ENCODE results near the gene SLC2A6.

SLC2A6 gene

DNA sequence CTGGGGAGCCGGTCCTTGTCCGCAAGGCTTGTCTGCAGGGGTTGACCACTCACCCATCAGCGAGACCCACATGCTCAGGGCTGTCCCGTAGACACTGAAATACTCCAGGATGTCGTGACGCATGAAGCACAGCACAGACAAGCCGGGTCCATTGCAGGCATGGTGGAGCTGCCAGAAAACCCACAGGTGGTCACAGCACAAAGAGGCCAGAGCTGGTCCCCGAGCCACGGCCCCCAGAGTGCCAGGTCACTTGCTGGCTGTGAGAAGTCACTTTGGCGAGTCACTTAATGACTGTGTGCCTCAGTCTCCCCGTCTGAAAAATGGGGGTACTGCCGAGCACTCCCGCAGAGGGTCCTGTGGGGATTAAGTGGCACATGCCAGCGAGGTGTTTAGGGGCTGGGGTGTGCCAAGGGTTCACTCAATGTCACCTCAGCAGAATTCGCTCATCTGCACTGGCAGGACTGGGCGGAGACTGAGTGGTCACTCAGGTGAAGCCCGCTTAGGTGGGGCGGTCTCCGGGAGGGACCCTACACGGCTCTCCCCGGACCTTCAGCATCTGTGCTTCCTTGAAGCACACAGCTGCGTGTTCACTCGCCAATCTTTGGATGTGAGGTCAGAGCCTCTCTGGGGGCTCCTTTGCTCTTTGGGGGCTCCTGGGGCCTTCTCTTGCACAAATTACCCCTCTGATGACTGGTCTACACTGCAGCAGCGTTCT lies 41.4 kb upstream of the SLC2A6 start:
- no peak for TF ChIP-seq POLR2A (IDR thresholded peaks at IDR 0.05; ENCODE audit: low read depth, low read length)
- DNase-seq (ENCODE audit: insufficient read length, low spot score) (no peak), FAIRE-seq (no peak)

DNA sequence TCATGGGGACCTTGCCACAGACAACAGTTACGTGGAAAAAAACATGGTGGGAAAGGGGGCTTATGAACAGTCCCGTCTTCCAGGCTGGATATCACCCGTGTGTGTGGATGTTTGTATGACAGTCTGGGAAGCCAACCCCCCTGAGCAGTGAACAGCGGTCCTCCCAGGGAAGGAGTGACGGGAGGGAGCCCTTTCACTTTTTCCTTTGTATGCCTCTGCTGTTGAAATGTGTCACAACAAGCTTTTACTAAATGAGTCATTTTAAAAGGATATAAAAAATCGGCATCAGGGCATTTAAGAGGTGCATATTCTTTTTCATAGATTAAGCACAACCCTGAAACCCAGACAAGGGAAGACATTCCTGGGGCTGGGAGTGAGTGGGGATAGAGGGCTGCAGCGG lies 40.8 kb upstream of the SLC2A6 start:
- TF ChIP-seq POLR2A (IDR thresholded peaks at IDR 0.05; ENCODE audit: low read depth, low read length), result no peak
- no peak for FAIRE-seq

DNA sequence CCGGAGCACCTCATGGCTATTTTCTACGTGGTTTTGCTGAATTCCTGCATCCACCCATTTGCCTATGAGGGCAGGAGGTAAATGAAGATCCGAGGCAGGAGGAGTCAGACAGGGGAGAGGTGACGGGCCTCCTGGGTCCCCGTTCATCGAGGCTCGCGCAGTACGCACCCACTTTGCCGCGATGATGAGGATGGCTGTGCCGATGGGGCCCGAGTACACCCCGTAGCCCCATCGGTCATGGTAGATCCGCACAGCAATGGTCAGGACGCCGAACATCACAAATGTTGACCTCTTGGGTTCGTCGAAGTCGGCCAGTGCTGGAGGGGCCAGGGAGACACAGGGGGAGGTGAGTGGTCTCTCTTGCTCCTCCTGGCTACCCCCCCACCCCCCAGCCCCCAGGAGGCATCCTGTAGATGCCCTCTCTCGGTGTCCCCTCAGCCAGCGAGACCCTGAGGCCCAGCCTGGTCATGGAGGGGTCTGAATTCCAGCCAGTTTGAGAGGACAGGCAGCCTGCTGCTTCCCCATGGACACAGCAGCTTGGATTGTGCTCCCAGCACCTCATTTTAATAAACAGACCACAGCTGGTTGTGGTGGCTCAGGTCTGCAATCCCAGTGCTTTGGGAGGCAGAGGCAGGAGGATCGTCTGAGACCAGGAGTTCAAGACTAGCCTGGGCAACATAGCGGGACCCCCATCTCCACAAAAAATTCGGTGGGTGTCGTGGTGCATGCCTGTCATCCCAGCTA lies 40.0 kb upstream of the SLC2A6 start:
- DNase-seq (ENCODE audit: insufficient read length, low spot score) (no peak), FAIRE-seq (no peak)
- TF ChIP-seq POLR2A (IDR thresholded peaks at IDR 0.05; ENCODE audit: low read depth, low read length), result no peak

More for the DNA sequence above, 40.8 kb upstream of the SLC2A6 start:
- no peak for DNase-seq (ENCODE audit: insufficient read length, low spot score)

DNA sequence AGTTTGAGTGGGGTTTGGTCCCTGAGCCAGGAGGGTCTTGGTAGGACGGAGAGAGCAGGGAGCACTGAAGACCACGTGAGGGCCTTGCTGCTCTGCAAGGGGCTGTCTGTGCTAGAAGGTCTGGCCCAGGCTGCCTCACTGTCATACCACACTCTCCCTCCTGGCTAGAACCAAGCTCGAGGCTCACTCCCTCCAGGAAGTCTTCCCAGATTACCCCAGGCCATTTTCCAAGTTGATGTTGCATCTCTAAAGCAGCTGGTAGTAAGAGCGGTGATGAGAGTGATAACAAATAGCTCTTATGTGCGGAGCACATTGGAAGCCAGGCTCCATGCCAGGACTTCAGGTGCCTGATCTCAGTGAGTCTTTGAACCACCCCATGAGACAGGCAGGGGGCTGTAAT lies 39.3 kb upstream of the SLC2A6 start:
- TF ChIP-seq POLR2A (IDR thresholded peaks at IDR 0.05; ENCODE audit: low read depth, low read length), result no peak
- FAIRE-seq (no peak), DNase-seq (ENCODE audit: insufficient read length, low spot score) (no peak)

DNA sequence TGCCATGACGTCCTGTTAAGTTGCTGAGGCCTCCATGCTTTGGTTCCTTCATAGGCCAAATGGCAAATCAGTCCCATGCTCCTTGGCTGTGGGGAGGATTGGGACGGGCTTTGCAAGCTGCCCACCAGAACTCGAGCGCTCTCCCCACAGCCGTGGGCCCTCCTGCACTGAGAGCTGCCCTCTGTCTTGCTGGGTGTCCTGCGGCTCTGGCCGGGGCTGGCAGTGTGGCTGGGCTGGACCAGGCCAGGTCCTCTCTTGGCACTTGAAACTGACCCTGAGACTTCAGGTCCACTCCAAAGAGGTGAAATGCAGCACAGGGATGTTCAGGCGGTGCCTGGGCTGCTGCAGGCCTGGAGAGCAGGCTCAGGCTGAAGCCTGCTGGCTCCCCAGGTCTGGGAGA lies 38.8 kb upstream of the SLC2A6 start:
- FAIRE-seq, result no peak
- no peak for TF ChIP-seq POLR2A (IDR thresholded peaks at IDR 0.05; ENCODE audit: low read depth, low read length)
- DNase-seq (ENCODE audit: insufficient read length, low spot score), result no peak

DNA sequence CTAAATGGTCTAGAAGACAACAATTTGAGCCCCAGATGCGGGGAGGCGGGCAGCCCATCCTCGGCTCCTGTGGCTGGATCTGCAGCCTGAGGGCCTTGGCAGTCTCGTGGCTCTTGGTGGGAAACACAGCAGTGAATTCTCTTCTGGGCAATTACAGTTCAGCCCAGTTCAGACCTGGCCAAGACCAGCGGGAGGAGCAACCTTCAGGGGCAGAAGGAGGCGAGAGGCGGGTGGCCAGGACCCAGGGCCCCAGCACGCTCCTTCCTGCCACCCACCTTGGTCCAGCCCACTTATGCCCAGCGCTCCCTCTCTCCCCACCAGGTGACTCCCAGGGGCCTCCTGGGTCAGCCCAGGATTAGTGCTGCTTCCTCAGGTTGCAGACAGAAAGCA lies 38.1 kb upstream of the SLC2A6 start:
- FAIRE-seq (no peak), DNase-seq (ENCODE audit: insufficient read length, low spot score) (no peak)
- no peak for TF ChIP-seq POLR2A (IDR thresholded peaks at IDR 0.05; ENCODE audit: low read depth, low read length)

DNA sequence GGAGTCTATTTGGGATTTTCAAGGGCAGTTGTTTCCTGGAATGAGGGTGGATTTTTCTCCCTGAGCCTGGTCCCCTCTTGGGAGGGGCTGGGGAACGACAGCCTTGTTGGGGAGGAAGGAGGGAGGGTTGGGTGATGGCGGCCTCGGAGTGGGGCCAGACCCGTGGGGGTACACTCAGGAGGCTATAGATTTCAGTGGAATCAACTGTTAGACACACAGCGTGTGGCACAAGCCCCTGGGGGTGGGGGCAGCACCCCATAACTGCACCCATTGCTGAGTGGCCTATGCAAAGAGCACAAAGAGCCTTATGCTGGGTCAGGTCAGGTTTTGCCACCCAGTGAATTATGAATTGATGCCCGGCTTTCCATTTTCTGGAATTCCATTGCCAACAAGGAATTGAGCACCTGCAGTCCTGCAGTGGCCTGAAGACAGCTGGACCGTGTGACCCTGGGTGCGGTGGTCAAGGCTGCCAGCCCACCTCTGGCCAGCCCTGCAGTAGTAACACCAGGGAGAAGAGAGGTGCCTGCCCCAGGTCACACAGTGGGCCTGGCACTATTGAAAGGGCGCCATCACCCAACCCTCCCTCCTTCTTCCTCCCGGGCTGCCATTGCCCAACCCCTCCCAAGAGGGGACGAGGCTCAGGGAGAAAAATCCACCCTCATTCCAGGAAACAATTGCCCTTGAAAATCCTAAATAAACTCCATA lies 37.5 kb upstream of the SLC2A6 start:
- DNase-seq (ENCODE audit: insufficient read length, low spot score) (no peak), FAIRE-seq (no peak)
- no peak for TF ChIP-seq POLR2A (IDR thresholded peaks at IDR 0.05; ENCODE audit: low read depth, low read length)

DNA sequence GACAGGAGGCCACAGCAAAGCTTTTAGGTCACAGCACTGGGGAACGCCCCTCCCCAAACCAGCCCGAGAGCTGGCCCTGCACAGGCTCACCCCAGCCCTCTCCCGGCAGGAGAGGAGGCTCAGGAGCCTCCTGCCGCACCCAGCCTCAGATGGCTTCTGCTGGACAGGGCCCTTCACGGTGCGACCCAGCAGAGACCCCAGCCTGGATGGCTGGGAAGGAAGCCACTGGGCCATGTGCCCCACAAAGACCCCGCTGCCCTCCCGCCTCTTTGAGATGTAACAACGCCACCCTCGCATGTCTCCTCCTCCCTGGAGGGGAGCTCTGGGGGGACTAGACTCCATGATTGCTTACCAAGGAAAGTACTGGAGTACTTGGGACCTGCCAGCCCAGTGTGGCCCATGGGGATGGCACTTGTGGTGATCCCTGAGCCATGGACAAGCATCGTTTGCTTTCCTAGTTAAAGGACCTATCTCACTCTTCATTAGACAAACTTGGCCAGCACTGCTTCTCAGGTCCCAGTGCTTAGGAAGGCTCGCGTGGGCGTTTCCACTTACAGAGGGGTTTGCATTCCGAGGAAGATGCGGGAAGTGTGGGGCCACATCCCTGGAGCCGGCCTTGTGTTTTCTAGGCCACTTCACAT lies 36.8 kb upstream of the SLC2A6 start:
- FAIRE-seq (no peak), DNase-seq (ENCODE audit: insufficient read length, low spot score) (no peak)
- no peak for TF ChIP-seq POLR2A (IDR thresholded peaks at IDR 0.05; ENCODE audit: low read depth, low read length)

DNA sequence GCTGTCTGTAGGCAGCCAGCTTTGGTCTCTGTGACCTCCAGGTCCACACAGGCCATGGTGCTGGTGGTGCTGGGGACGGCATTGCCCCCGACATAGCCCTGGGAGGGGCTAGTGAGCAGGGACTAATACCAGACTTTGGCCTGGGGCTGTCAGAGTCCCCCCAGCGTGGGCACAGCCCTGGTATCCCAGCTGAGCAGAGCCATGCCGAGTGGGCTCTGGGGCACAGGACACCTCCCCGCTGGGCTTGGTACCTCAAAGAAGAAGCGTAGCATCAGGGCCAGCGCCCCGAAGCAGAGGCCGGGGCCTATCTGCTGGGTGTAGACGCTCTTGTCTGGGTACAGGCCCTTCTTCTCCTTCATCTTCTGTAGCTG lies 36.3 kb upstream of the SLC2A6 start:
- TF ChIP-seq POLR2A (IDR thresholded peaks at IDR 0.05; ENCODE audit: low read depth, low read length), result no peak
- DNase-seq (ENCODE audit: insufficient read length, low spot score), result no peak
- no peak for FAIRE-seq

DNA sequence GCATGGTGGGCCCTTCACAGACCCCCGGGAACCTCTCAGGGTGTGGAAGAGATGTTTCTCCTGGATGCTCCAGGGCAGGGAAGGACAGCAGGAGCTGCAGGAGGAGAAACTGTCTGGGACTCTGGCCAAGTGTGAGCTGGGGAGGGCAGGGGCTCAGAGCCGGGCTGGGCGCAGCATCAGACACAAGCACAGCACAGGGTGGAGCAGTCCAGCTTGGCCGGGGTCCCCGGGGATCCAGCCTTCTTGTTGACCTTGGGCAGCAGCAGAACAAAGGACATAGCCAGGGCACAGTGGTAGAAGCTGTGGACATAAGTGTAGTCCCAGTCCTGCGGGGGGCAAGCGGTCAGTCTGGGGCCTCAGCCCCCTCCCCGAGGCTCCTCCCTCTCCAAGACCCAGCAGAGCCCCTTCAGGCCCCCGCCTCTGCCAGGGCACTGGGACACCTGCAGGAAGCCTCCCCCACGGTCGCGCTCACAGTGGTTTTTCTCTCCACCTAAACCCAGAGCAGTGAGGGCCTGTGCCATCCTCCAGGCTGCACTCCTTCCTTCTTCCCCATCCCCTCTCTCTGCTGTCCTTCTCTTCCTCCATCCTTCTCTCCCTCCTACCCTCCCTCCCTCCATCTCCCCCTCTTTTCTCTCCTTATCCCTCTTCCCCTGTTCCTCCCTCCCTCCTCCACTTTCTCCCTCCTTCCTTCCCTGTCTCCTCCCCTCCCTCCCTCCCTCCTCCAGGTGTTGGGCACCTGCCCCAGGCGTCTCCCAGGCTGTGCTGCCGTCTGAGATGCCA lies 35.8 kb upstream of the SLC2A6 start:
- FAIRE-seq (no peak), DNase-seq (ENCODE audit: insufficient read length, low spot score) (no peak)
- no peak for TF ChIP-seq POLR2A (IDR thresholded peaks at IDR 0.05; ENCODE audit: low read depth, low read length)

DNA sequence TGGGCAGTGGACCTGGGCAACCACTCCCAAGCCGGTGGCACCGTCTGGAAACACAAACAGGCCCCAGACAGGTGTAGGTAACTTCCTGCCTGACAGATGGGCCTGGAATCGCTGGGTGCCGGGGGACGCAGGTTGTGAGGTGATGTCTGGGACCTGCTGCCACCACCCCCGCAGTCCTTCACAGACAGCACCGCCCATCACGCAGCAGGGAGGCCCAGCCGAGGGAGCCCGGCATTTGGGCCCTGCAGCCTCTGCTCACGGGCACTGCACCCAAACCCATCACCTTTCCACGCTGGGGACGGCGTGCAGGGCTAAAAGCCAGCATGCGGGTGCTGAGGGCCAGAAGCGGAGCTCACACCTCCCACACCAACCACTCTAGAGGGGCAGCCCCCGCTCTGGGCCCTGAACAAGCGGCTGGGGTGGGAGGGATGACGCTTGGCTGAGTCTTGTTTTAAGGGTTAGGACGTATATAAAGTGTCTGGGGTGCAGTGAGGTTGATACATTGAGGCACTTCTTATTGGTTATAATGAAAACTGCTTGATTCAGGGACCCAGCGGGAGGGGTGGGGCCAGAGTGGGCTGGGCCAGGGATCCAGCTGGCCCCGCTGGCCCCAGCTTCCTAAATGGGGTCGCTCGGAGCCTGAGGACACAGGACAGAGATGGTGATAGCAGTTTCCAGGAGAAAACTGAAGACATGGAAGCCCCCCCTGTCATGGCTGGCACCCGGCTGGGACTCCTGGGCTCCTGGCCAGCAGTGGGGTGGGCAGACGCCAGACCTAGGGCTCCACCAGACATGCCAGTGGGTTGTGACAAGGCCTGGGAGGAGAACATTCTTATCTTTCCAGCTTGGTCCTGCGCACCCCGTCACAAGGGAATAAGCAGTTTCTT lies 34.6 kb upstream of the SLC2A6 start:
- FAIRE-seq, result no peak
- no peak for DNase-seq (ENCODE audit: insufficient read length, low spot score)
- no peak for TF ChIP-seq POLR2A (IDR thresholded peaks at IDR 0.05; ENCODE audit: low read depth, low read length)
